K562 (cell line): ENCODE results near the gene SAE1. TPM values are rescaled to one million over a fixed set of nuclear protein-coding genes. Genes with fewer than 3 reads are reported as not detected.

Experiments
- CREM ChIP-seq: IDR thresholded peaks from 2 replicates; pipeline ENCODE4 v1.6.1; 2014; ENCODE audit warnings: antibody characterized with exemption, low read depth
- ESRRA ChIP-seq: fragments of 450-650 bp; IDR thresholded peaks from 2 replicates; pipeline ENCODE4 v1.6.1; 2014; ENCODE audit warnings: low read depth, mild to moderate bottlenecking, moderate library complexity, borderline replicate concordance
- ETV1 ChIP-seq: fragments of 450-650 bp; conservative IDR thresholded peaks from 2 replicates; pipeline ENCODE4 v1.6.1; 2016; ENCODE audit warnings: missing genetic modification characterization, control low read depth, low read depth, missing compliant biosample characterization
- FOSL1 ChIP-seq: fragments of 200-800 bp; sonication (Bioruptor generic); conservative IDR thresholded peaks from 2 replicates; pipeline ENCODE4 v1.6.1; 2016; ENCODE audit warnings: missing genetic modification characterization, missing compliant biosample characterization
- HLTF ChIP-seq: fragments of 450-650 bp; IDR thresholded peaks from 2 replicates; pipeline ENCODE4 v1.6.1; 2016
- KDM4B ChIP-seq, 2 experiments: fragments of 450-650 bp in 1 of 2; sonication (generic) in 1 of 2; IDR thresholded peaks; 2 replicates each; pipeline ENCODE4 v1.6.1; 2016 to 2017; ENCODE audit warnings: borderline replicate concordance in 2 of 2, antibody characterized with exemption in 1 of 2, low read depth in 1 of 2, mild to moderate bottlenecking in 1 of 2
- KLF13 ChIP-seq: fragments of 450-650 bp; IDR thresholded peaks from 2 replicates; pipeline ENCODE4 v1.6.1; 2016; ENCODE audit warnings: missing genetic modification characterization, low read depth, mild to moderate bottlenecking, missing compliant biosample characterization, moderate library complexity, borderline replicate concordance
- PBX2 ChIP-seq, 2 experiments: IDR thresholded peaks in 1 of 2; conservative IDR thresholded peaks in 1 of 2; 2 replicates each; pipeline ENCODE4 v1.6.1; 2016; ENCODE audit warnings: low read depth in 2 of 2, mild to moderate bottlenecking in 1 of 2, missing compliant biosample characterization in 1 of 2, missing genetic modification characterization in 1 of 2, moderate library complexity in 1 of 2
- PHF21A ChIP-seq: fragments of 450-650 bp; IDR thresholded peaks from 2 replicates; pipeline ENCODE4 v1.6.1; 2017; ENCODE audit warnings: low read depth, borderline replicate concordance
- POLR2H ChIP-seq: IDR thresholded peaks from 2 replicates; pipeline ENCODE4 v1.6.1; 2016; ENCODE audit warnings: missing genetic modification characterization, low read depth, mild to moderate bottlenecking, control low read depth, missing compliant biosample characterization, moderate library complexity
- RFX7 ChIP-seq: fragments of 250-450 bp; sonication (Bioruptor Pico); IDR thresholded peaks from 2 replicates; pipeline ENCODE4 v1.5.1; 2021; ENCODE audit warnings: mild to moderate bottlenecking
- SREBF1 ChIP-seq: fragments of 150-350 bp; IDR thresholded peaks from 2 replicates; pipeline ENCODE4 v1.6.1; 2014; ENCODE audit warnings: antibody characterized with exemption, low read depth, low read length, borderline replicate concordance
- TAF9B ChIP-seq: fragments of 450-650 bp; IDR thresholded peaks from 2 replicates; pipeline ENCODE4 v1.6.1; 2018; ENCODE audit warnings: mild to moderate bottlenecking; ENCODE audit not compliant: partially characterized antibody
- ZBTB1 ChIP-seq: sonication (generic); formaldehyde crosslinking; IDR thresholded peaks from 2 replicates; pipeline ENCODE4 v1.8.1; 2023; ENCODE audit warnings: missing genetic modification reagents, low read depth, mild to moderate bottlenecking, borderline replicate concordance
- ZNF143 ChIP-seq: sonication (generic); formaldehyde crosslinking; IDR thresholded peaks from 2 replicates; pipeline ENCODE4 v1.9.0; 2022; ENCODE audit warnings: mild to moderate bottlenecking, missing genetic modification reagents
- ZNF644 ChIP-seq: fragments of 200-800 bp; sonication (Bioruptor generic); IDR thresholded peaks from 2 replicates; pipeline ENCODE4 v1.6.1; 2016; ENCODE audit warnings: low read depth, missing genetic modification characterization, missing compliant biosample characterization
- polyA plus RNA-seq, 8 experiments: library from polyadenylated mRNA; depleted of rRNA in 4 of 8; stranded (reverse) in 5 of 8; unstranded in 3 of 8; fragments of >200 nt; fragmentation: Nextera tagmentation in 2 of 8; fragmentation: Illumina TruSeq in 1 of 8; extraction: Ambion mirVana in 2 of 8; extraction: Trizol in 1 of 8; gene quantifications; 2 replicates each; pipeline versions ENCODE4 v1.2.1 to v1.2.3, GENCODE V29; 2011 to 2014; ENCODE audit warnings: inconsistent platforms in 1 of 8, missing spikeins in 1 of 8
- total RNA-seq, 7 experiments: library from RNA; depleted of rRNA in 6 of 7; stranded (reverse); fragments of >200 nt in 6 of 7; fragmentation: Illumina TruSeq in 2 of 7; extraction: Trizol in 2 of 7; gene quantifications; 2 replicates each; pipeline versions ENCODE4 v1.2.1 to v1.2.3, GENCODE V29; 2011 to 2021; ENCODE audit warnings: low replicate concordance in 1 of 7
- TF ChIP-seq, protein P1 (sequence below): sonication (generic); formaldehyde crosslinking; IDR thresholded peaks from 2 replicates; pipeline ENCODE4 v1.8.0; 2022; ENCODE audit warnings: missing genetic modification reagents, mild to moderate bottlenecking, moderate library complexity, borderline replicate concordance
- TF ChIP-seq, protein P2 (sequence below): fragments of 450-650 bp; IDR thresholded peaks from 2 replicates; pipeline ENCODE4 v1.6.1; 2018; ENCODE audit not compliant: partially characterized antibody

Gene SAE1
- total and polyA plus RNA-seq, 9 of the 15 experiments (the other 6 are each of a cell fraction or from before 2014, with no cell fraction given) = 82.8 to 299 (median 217) TPM

DNA sequence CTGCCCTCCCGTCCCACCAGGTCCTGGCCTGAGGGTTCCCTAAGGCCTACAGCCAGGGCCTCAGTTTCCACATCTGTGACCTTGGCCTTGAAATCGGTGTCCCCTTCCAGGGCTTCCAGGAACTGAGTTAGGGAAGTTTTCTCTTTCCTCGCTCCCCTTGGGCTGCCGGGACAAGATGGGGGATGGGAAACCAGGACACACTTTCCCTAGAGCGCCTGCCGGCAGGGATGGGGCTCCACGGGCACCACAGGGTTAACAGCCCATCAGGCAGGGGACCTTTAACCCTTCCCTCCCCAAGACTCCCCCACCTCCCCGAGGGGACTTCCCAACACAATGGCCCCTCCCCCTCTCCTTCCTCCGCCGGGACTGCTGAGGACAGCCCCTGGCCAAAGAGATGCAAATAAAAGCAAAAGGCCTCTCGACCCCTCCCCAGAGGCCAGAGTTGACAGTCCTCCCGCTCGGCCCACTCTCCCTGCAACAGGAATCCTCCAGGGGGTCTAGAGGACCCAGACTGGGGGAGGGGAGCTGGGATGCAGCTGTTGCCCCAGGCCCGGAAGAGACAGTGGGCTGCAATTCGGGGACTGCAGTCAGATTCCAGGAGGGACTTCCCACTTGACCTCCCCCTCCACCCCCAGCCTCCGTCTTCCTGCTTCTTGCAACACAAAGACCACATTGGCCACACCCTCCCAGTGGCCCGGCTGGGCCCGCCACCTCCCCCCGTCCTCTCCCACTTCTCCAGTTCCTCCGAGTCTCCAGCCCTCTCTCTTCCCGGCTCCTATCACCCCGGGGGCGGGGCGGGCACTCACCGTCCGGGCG lies 96.9 kb downstream of the SAE1 start (continued):
- TF ChIP-seq, protein P1, sequence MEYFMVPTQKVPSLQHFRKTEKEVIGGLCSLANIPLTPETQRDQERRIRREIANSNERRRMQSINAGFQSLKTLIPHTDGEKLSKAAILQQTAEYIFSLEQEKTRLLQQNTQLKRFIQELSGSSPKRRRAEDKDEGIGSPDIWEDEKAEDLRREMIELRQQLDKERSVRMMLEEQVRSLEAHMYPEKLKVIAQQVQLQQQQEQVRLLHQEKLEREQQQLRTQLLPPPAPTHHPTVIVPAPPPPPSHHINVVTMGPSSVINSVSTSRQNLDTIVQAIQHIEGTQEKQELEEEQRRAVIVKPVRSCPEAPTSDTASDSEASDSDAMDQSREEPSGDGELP (CRISPR knock-in tag) = peak; percentile 56; the same call in 1 of the 2 replicates
- no peak for TF ChIP-seq PBX2 (CRISPR knock-in tag; IDR thresholded peaks at IDR 0.05; ENCODE audit: low read depth)
- TF ChIP-seq PBX2 (tag; conservative IDR thresholded peaks at IDR 0.05; ENCODE audit: low read depth) = no peak
- TF ChIP-seq CREM = peak; percentile 35
- peak; percentile 68; the same call in 1 of the 2 replicates for TF ChIP-seq ESRRA
- no peak; a peak in 2 of 4 replicates for TF ChIP-seq KDM4B (IDR thresholded peaks at IDR 0.05; ENCODE audit: borderline replicate concordance in 2 of 2, low read depth in 1 of 2)
- TF ChIP-seq ZNF143 (CRISPR knock-in tag) = 0 out of 2 replicates have a peak, but pooled peaks have one; percentile 5
- 0 out of 2 replicates have a peak, but pooled peaks have one; percentile 9 for TF ChIP-seq ZBTB1 (CRISPR knock-in tag)
- peak; percentile 44 for TF ChIP-seq ZNF644 (tag)
- no peak for TF ChIP-seq RFX7 (CRISPR knock-in tag)
- peak; percentile 61 for TF ChIP-seq POLR2H
- peak; percentile 87 for TF ChIP-seq ETV1 (tag)
- peak; percentile 96 for TF ChIP-seq HLTF
- peak; percentile 9; the same call in 1 of the 2 replicates for TF ChIP-seq SREBF1
- TF ChIP-seq PHF21A = peak; percentile 7; the same call in 1 of the 2 replicates
- peak; percentile 56; the same call in 1 of the 2 replicates for TF ChIP-seq FOSL1
- TF ChIP-seq KLF13 (tag) = 0 out of 2 replicates have a peak, but pooled peaks have one; percentile 19
- TF ChIP-seq, protein P2, sequence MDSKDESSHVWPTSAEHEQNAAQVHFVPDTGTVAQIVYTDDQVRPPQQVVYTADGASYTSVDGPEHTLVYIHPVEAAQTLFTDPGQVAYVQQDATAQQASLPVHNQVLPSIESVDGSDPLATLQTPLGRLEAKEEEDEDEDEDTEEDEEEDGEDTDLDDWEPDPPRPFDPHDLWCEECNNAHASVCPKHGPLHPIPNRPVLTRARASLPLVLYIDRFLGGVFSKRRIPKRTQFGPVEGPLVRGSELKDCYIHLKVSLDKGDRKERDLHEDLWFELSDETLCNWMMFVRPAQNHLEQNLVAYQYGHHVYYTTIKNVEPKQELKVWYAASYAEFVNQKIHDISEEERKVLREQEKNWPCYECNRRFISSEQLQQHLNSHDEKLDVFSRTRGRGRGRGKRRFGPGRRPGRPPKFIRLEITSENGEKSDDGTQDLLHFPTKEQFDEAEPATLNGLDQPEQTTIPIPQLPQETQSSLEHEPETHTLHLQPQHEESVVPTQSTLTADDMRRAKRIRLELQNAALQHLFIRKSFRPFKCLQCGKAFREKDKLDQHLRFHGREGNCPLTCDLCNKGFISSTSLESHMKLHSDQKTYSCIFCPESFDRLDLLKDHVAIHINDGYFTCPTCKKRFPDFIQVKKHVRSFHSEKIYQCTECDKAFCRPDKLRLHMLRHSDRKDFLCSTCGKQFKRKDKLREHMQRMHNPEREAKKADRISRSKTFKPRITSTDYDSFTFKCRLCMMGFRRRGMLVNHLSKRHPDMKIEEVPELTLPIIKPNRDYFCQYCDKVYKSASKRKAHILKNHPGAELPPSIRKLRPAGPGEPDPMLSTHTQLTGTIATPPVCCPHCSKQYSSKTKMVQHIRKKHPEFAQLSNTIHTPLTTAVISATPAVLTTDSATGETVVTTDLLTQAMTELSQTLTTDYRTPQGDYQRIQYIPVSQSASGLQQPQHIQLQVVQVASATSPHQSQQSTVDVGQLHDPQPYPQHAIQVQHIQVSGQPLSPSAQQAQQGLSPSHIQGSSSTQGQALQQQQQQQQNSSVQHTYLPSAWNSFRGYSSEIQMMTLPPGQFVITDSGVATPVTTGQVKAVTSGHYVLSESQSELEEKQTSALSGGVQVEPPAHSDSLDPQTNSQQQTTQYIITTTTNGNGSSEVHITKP = peak; percentile 67
- TF ChIP-seq TAF9B = peak; percentile 73
